Activated gamma-delta T cell treated with Interleukin-2 at 50 U/mL for 16 hours (primary cell): ENCODE results near the gene CNTNAP4.

Experiments used
- DNase-seq: peaks from one replicate; pipeline ENCODE4 v3.0.0-alpha.2; 2020

CNTNAP4 gene

GRCh38 chr16:76409706-76410105 is 132.5 kb downstream of the CNTNAP4 start:
- DNase-seq, result no peak

- DNase-seq, result no peak
Measured at GRCh38 chr16:76421571-76421970, 144.4 kb downstream of the CNTNAP4 start.

GRCh38 chr16:76428858-76429257 is 151.7 kb downstream of the CNTNAP4 start:
- DNase-seq, result no peak

- no peak for DNase-seq
Measured at GRCh38 chr16:76441391-76441790, 164.2 kb downstream of the CNTNAP4 start.

- DNase-seq, result no peak
Measured at GRCh38 chr16:76441876-76442275, 164.7 kb downstream of the CNTNAP4 start.

GRCh38 chr16:76443973-76444372 is 166.8 kb downstream of the CNTNAP4 start:
- DNase-seq, result no peak

GRCh38 chr16:76444832-76445231 is 167.6 kb downstream of the CNTNAP4 start:
- DNase-seq, result no peak

- no peak for DNase-seq
Measured at GRCh38 chr16:76445815-76446214, 168.6 kb downstream of the CNTNAP4 start.

GRCh38 chr16:76446251-76446650 is 169.1 kb downstream of the CNTNAP4 start:
- no peak for DNase-seq

GRCh38 chr16:76450890-76451289 is 173.7 kb downstream of the CNTNAP4 start:
- DNase-seq, result no peak

GRCh38 chr16:76455257-76455656 is 178.1 kb downstream of the CNTNAP4 start:
- no peak for DNase-seq

- DNase-seq, result no peak
Measured at GRCh38 chr16:76456016-76456415, 178.8 kb downstream of the CNTNAP4 start.

GRCh38 chr16:76459111-76459510 is 181.9 kb downstream of the CNTNAP4 start:
- no peak for DNase-seq

GRCh38 chr16:76461836-76462235 is 184.6 kb downstream of the CNTNAP4 start:
- DNase-seq, result no peak

GRCh38 chr16:76464955-76465620 is 187.9 kb downstream of the CNTNAP4 start:
- DNase-seq, result no peak

GRCh38 chr16:76466871-76467270 is 189.7 kb downstream of the CNTNAP4 start:
- DNase-seq, result no peak

GRCh38 chr16:76474048-76474447 is 196.8 kb downstream of the CNTNAP4 start:
- no peak for DNase-seq

GRCh38 chr16:76478105-76478504 is 200.9 kb downstream of the CNTNAP4 start:
- DNase-seq, result no peak

- no peak for DNase-seq
Measured at GRCh38 chr16:76483307-76483909, 206.2 kb downstream of the CNTNAP4 start.

GRCh38 chr16:76484020-76484419 is 206.8 kb downstream of the CNTNAP4 start:
- no peak for DNase-seq

- DNase-seq, result no peak
Measured at GRCh38 chr16:76486740-76487139, 209.5 kb downstream of the CNTNAP4 start.

- DNase-seq, result no peak
Measured at GRCh38 chr16:76487411-76488064, 210.3 kb downstream of the CNTNAP4 start.

GRCh38 chr16:76488065-76488417 is 210.8 kb downstream of the CNTNAP4 start:
- DNase-seq, result no peak

GRCh38 chr16:76490036-76490639 is 212.9 kb downstream of the CNTNAP4 start:
- no peak for DNase-seq
